ENCODE results near the gene SYNDIG1.

Gene SYNDIG1

DNA sequence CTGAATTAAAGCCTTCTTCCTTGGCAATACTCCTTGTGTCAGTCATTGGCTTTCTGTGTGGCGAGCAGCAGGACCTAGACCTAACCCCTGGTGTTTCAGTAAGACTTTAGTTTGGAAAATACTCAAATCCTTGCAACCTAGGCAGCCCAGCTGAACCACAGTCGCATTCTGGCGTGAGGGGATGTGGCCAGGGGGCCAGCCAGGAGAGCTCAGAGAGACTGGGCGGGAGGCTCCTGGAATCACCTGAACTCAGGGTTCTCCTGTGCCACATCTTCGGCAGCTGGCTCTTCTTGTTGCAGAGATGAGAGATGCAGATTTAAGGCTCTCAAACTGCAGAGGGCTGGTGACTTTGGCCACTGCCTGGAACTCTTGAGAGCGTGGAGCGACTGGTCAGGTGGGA lies 102.7 kb downstream of the SYNDIG1 start:
- DNase-seq, result no peak

DNA sequence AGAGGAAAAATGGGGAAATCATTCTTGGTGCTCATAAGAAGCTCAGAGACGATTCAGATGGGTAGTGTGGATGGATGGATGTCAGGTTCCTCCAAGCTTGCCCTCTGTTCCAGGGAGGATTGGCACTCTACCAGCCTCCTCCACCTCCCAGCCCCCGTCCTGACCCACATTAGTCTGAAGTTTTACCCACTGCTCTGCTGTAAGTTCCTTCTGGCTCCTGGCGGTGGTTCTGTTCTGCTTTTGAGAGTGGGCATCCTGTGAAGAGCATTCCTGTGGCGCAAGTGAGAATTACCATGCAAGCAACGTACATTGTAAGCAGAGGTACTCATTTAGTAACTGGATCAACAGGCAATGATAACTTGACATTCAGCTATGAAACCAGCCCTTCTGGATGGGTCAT lies 103.4 kb downstream of the SYNDIG1 start:
- DNase-seq, result no peak

DNA sequence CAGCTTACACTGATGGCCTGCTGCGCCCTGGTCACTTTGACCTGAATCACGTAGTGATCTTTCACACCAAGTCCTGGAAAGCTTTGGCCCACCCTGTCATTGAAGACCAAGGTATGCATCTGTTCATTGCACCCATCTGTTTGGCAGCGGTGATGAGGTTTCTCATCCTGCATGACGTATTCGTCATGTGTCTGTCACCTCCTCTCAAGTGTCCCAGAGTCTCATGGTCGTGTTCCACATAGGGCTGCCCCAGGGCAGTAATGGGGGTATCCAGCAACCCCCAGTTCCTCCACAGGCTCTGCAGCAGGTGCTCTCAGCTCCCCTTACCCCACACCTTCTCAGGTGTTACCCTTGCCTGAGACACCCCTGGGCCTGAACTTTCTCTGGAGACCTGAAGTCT lies 104.1 kb downstream of the SYNDIG1 start:
- no peak for DNase-seq

DNA sequence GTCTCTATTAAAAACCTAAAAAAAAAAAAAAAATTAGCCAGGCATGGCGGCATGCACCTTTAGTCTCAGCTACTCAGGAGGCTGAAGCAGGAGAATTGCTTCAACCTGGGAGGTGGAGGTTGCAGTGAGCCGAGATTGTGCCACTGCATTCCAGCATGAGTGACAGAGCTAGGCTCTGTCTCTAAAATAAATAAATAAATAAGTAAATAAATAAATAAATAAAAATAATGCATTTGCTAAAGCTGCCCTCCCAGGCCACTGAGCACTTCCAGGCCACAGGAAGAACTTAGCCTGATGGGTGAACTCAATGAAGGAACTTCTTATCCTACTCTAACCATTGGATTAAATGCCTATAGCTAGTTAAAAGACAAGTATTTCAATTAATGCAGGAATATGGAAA lies 104.9 kb downstream of the SYNDIG1 start:
- no peak for DNase-seq

DNA sequence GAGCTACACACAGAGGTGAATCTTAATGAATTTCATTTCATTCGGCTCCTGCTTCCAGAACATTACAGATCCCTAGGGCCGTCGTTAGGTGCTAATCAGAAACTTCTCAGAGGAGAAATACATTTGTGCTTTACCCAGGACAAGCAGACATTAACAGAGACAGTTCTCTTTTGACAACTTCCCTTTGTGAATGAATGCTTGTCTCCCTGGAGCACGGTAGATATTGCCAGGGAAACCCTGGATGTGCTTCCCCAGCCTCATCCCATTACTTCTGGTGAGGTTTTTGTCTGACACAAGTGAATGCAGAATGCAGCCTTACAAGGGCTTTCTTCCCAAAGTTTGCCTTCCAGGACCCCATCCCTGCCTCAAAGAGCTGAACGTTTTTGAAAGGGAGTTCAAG lies 105.4 kb downstream of the SYNDIG1 start:
- DNase-seq, result no peak

DNA sequence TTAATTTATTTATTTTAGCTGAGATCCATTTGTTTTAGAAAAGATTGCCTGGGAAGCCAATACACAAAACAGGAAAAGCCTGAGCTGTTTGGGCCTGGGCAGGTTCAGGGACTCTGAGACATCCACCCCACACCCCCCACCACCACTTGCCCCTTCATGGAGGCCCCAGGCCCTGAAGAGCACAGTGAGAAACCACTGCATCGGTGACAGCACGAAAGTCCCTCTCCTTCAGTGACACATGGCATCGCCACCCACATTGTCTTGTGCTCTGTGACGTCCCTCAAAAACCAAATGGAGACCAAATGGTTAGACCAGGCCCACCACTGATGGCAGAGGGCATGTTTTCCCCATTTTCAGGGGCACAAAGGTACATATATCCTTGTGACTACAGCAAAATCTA lies 106.4 kb downstream of the SYNDIG1 start:
- DNase-seq, result no peak

DNA sequence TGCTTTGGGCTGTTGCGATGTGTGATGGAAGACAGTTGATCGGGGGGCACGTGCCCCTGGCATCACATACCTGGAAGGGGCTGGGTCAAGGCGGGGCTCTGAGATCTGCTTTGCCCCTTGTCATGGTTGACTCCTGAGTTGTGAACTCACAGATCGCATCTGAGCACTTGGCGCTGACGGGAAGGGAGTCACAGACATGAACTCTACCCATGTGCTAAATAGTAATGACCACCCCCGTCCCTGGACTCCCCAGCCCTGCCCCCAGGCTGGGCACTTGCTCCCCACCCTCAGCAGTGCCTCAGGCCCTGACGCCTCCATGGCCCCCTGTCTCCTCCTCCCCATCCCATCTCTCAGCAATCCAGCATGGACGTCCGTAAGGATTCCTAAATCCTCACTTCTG lies 107.0 kb downstream of the SYNDIG1 start:
- DNase-seq, result no peak

DNA sequence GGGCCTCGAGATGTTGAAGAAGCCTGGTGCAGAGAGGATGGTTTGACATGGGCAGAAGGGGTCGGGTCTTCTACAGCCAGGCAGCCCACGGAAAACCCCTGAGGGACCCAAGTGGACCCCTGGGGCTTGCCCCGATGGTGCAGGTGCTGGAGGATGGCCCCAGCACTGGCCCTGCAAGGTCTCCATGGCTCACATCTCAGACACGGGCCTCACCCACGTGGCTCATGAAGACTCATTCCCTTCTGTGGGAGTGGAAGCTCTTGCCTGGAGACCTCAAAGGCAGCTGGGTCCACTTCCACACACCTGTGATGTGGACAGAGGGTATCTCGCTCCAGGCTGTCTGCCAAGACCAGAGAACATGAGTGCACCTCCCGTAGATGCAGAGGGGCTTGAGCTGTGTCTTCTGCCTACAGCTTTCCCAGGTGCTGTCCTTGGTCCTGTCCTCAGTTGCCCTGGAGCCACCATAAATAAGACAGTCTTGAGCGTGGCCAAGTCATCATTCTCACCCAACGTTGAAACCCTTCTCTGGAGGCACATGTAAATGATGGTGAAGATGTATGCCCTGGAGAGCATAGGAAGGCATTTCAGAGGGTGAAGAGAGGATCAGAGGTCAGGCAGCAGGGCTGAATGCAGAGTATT lies 108.0 kb downstream of the SYNDIG1 start:
- DNase-seq, result no peak

DNA sequence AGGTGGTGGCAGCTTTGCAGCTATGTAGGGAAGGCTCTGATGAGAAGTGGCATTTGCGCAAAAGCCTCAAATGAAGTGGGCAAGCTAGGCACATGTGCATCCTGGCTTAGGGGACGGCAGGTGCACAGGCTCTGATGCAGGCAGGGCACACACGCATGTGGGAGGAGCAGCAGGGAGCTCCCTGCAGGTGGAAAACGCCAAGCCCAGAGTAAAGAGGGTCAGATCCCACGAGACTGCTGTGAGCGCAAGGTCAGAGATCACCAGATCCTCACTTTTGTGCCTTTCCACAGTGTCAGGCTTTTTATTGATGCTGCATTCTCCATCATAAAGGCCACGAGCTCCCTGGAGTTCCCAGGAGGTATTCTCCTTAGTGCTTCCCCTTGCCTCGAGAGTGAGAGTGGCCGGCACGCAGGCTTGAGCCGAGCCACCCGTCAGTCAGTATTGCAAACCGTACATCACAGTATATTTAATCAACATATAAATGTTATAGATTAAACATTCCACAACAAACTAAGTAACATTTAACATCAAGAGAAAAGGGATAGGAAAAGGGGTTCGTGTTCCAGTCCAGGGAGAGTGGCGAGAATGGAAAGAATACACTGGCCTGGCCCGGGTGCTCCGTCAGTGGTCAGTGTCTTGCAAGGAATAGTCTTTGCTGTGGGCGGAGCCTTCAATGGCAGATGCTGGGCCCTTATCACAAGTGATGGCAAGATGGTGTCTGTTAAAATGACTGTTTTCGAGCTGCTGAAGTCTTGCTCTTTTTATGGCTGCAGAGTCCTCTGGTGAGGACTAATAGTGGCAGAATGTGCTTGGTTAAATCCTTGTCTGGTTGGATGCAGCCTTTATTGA lies 109.4 kb downstream of the SYNDIG1 start:
- DNase-seq, result no peak

DNA sequence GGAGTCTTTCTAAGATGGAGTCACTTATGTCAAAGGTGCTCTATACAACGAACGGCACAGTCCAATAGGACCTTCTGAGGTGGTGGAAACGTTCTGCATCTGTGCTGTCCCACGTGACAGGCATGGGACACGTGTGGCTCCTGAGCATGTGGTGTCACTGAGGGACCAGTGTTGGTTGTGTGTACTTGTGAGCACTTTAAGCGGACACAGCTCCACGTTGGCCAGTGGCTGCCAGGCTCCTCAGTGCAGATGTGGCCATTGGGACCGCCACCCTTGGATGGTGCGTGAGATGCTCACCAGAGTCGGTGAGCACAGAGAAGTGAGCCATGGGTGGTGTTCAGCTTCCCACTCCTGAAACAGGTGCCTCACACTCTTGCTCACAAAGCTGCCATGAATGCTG lies 110.0 kb downstream of the SYNDIG1 start:
- DNase-seq, result no peak

DNA sequence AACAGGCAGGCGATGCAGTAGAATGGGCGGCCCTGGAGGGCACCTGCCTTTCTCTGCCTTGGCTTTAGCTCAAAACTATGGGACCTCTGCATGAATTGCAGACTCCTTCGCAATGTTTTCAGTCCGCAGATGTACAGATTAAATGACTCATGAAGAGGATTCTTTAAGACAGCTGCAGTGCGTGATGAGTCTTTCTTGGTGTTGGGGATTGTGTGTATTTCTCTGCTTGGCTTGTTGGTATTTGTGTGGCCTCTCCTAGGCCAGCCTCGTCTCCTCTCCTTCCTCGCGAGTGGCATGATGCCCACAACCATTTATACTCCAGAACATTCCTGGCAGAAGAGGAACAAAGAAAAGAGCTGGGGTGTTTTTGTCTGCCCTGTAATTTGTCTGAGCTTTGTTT lies 110.6 kb downstream of the SYNDIG1 start:
- DNase-seq, result no peak

DNA sequence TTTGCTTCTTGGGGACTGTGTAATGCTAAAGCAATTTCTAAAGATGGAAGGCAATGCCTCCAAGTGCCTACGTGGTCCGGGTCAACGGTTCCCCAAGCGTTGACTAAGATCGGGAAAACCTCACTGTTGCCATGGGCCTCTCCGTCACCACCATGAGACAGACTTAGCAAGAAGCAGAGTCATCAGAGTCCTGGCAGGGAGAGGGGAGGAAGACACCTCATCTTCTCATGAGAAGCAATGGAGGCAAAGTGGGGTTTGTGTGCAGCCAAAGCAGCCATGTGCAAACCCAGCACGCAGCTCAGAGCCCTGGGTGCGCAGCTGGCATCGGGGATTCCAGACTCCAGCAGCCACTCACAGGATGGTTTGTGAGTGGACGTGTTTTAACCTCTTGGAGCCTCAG lies 111.4 kb downstream of the SYNDIG1 start:
- no peak for DNase-seq

DNA sequence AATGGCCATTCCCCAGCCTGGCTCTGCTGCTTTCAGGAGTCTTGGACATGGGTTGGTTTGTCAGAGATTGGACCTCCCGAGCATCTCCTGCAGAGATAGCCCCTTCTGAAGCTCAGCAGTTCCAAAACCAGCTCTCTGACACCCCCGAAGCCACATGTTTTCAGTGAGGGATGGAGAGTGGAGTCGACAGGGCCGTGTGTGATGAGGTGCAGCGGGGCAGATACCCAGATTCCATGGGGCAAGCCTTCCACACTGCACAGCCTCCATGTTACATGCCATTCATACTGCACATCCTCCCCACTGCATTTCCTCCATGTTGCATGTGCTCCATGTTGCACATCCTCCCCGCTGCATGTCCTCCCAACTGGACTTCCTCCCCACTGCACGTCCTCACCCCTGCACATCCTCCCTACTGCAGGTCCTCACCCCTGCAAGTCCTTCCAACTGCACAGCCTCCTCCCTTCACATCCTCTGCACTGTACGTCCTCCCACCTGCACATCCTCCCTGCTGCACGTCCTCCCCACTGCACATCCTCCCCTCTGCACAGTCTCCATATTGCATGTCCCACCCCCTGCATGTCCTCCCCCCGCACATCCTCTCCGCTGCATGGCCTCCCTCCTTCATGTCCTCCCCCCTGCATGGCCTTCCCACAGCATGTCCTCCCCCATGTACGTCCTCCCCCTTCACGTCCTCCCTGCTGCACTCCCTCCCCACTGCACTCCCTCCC lies 112.2 kb downstream of the SYNDIG1 start:
- no peak for DNase-seq

DNA sequence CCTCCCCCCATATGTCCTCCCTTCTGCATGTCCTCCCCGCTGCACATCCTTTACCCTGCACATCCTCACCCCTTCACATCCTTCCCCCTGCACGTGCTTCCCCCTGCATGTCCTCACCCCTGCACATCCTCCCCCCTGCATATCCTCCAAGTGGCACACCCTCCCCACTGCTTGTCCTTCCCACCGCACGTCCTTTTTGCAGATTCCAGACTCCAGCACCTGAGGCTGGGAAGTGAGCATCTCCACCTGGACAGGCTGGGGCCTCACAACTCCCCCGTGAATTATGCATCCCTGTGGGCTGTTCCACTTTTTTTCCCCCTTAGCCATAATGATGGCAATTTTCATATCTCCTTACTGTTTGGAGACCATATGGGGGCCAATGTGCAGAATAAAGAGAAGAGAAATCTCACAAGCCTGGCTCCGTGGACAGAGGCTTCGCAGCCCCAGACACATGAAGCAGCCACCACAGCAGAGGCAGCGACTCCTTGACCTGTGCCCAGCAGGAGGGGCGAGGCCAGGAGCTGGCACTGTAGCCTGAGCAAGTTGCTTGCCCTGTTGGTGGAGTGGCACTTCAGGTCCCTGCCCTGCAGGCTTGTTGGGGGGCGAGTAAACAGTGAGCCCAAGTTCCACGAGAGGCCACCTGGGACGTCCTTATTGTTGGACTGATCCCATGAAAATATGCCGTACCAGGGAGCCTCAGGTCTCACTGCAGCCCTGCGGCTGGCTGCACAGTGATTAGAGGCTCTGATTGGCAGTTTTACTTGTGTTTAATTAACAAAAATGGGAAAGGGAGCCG lies 113.1 kb downstream of the SYNDIG1 start:
- no peak for DNase-seq

DNA sequence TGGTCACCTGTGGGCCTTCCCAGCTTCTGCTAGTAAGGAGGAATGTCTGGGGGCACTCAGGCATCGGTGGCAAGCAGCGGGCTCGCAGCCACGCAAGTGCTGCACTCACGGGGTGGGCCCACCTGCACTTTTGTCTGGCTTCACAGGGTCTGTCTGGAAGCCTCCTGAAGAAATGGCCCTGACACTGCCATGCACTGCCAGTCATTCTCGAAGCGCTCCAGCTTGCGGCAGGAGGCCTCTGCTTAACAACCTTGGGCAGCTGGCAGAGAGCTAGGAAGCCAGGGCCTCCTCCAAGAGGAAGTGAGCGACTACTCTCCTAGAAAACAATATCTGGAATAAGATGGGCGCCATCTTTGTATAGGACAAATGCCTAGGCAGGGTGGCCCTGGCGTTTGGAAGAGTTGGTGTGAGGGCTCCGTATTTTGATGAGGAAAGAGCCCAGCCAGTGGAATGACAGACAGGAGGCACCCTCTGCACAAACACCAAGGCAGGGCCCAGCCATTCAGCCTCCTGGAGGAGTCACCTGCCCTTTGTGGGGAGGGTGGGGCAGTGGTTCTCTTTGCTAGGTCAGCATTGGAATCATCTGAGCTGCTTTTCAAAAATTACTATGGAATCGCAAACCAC lies 113.9 kb downstream of the SYNDIG1 start:
- DNase-seq, result no peak

DNA sequence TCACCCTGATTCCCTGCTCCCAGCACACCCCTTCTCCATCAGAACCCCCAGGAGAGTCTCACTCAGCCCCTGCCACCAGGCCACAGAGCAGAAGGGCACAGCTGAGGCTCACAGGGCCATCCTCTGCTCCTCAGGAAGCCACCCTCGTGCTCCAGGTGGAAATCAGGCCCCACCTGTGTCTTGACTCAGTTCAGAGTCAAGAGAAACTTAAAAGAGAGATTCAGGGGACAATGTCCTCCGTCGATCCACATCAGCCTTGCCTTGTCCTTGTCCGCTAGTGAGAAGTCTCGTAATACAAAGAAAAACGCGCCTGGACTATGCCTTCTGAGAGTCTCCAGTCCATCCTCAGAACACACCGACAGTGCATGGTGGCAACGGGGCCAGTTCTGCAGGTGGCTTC lies 114.6 kb downstream of the SYNDIG1 start:
- no peak for DNase-seq

DNA sequence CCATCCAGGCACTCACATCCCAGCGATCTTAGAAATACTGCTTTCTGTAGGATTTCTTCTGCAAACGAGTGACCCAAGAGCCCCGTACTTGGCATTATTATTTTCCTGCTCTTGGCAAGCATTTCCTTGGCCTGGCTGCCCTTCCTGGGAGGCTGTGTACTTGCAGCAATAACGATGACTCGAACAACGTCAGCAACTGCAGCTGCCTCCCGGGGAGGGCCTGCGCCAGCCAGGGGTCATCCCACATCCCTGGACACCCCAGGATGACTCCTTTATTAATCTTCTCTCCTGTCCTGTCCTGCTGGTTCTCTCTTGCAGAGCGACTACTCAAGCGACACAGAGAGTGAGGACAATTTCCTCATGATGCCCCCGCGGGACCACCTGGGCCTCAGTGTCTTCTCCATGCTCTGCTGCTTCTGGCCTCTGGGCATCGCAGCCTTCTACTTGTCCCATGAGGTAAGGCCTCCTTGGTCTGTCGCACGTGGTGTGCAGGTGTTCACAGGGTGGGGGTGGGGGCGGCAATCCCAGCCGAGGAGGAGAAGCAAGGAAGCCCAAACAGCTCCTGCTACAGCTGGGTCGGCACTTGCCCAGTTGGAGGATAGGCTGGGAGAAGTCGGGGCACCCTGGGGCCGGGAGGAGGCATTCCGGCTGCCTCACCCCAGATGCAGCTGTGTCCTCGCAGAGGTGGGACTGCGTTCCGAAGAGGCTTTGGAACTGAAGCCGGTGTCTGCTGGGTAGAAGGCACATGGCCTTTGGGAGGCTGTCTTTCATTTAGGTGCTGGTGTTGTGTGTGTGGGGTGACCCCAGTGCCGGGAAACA lies 115.3 kb downstream of the SYNDIG1 start:
- DNase-seq, result no peak

DNA sequence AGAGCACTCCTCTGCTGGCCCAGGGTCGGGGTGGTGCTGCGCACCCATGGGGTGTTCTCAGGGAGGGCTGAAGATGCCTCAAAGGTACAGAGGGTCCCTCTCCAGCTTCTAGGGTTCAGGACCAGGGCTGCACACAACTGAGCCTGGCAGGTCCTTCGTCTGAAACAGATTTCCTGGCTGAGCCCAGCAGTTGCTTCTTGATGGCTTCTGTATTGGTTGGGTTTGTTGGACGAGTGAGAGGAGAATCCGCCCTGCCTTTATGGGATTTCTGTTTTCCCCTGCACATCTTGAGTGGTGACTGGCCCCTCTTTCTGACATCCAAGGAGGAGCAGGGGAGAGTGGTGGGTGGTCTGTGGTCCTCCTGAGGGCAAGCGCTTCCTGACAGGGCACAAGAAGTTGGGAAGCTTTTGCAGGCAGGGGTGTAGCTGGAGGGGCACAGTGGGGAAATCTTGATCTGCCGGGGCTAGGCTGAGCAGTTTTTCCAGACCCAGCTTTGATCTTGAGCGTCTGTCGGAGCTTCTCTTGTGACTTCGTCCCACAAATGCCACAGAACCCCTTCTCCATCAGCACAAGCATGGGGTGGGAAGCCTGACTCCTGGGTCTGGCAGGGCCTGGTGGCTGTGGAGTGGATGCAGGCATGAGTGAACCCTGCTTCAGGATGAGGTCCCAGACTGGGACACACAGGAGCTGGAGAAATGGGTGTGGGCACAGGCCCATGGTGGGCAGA lies 116.5 kb downstream of the SYNDIG1 start:
- no peak for DNase-seq

DNA sequence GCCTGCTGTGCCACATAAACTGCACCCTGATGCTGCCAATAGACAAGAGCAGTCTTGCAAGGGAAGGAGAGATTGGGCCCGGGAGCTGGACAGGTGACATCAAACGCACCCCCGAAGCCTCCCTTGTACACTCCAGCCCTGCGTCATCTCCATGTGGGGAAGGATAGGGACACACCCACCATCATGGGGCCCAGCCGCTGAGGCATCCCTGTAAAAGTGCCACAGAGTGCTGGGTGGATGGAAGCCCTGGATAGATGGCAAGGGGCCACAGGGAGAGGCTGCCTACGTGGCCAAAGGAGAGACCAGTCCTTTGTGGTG lies 117.1 kb downstream of the SYNDIG1 start:
- DNase-seq, result no peak

DNA sequence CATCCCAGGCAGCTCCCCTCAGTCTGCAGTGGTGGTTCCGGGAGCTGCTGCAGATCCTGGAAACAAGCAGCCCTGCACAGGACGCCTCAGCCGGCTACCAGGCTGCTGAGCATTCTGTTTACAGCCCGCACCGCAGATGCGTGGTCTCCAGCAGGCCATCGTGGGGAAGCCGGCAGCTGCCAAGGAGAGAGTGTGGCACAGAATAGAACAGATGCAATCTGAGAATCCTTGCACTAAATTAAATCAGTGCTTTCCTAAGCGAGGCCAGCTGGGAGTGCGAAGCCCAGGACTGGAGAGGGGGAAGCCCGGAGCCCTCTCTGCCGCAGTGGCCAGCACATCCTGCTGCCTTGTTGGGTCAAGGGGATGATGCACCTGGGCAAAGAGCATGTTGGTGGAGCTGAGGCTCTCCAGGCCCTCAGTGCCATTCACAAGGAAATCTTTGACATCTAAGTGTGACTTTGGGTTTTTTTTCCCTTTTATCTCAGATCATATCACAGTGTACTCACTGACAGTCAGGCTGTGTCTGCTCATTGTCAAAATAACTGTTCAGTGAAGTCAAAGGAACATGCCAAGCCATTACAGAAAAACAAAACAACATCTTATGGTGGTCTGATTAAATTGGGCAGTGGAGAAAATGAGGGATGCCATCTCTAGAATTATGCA lies 118.1 kb downstream of the SYNDIG1 start:
- no peak for DNase-seq
